GM19467 (cell line): Measurements from ENCODE around the gene TMSB4X.

Source experiments
- ATAC-seq: cut with Tn5 transposase; IDR thresholded peaks from one replicate; pipeline ENCODE4 v1.9.1; 2021; ENCODE audit warnings: mild to moderate bottlenecking, moderate library complexity; ENCODE audit not compliant: unreplicated experiment

The TMSB4X gene

GRCh38 chrX:12992544-12993118 lies 17.7 kb downstream of the TMSB4X start:
- no peak for ATAC-seq

GRCh38 chrX:12993826-12994225 lies 18.9 kb downstream of the TMSB4X start:
- no peak for ATAC-seq

GRCh38 chrX:12994321-12994720 lies 19.4 kb downstream of the TMSB4X start:
- ATAC-seq: no peak

GRCh38 chrX:12996934-12997435 lies 22.1 kb downstream of the TMSB4X start:
- ATAC-seq: no peak

GRCh38 chrX:12997906-12998687 lies 23.2 kb downstream of the TMSB4X start:
- ATAC-seq: no peak

GRCh38 chrX:12999422-12999821 lies 24.5 kb downstream of the TMSB4X start:
- peak; percentile 65 for ATAC-seq

- peak; percentile 37 for ATAC-seq
Observed at GRCh38 chrX:13000301-13000811, 25.4 kb downstream of the TMSB4X start.

- ATAC-seq: no peak
Observed at GRCh38 chrX:13001097-13001496, 26.2 kb downstream of the TMSB4X start.

- ATAC-seq: no peak
Observed at GRCh38 chrX:13001961-13002671, 27.2 kb downstream of the TMSB4X start.

- peak; percentile 51 for ATAC-seq
Observed at GRCh38 chrX:13005661-13006473, 31.0 kb downstream of the TMSB4X start.

- ATAC-seq: no peak
Observed at GRCh38 chrX:13007519-13008188, 32.7 kb downstream of the TMSB4X start.

- no peak for ATAC-seq
Observed at GRCh38 chrX:13008189-13008533, 33.3 kb downstream of the TMSB4X start.

- ATAC-seq: no peak
Observed at GRCh38 chrX:13008851-13009250, 33.9 kb downstream of the TMSB4X start.

- no peak for ATAC-seq
Observed at GRCh38 chrX:13009273-13009672, 34.4 kb downstream of the TMSB4X start.

- no peak for ATAC-seq
Observed at GRCh38 chrX:13009844-13010243, 34.9 kb downstream of the TMSB4X start.

GRCh38 chrX:13010546-13010945 lies 35.6 kb downstream of the TMSB4X start:
- no peak for ATAC-seq

- ATAC-seq: peak; percentile 69
Observed at GRCh38 chrX:13013363-13014110, 38.6 kb downstream of the TMSB4X start.

GRCh38 chrX:13014111-13015096 lies 39.5 kb downstream of the TMSB4X start:
- ATAC-seq: peak; percentile 26
